GM06990 (cell line): Measurements from ENCODE around the gene NDUFB11.

Source experiments
- DNase-seq: peaks from one replicate; pipeline ENCODE4 v3.0.0-alpha.2; 2011; ENCODE audit not compliant: insufficient read length; ENCODE audit errors: extremely low read depth
- H3K27me3 ChIP-seq: replicated peaks from 2 replicates; pipeline ENCODE4 v1.6.0; 2011; ENCODE audit warnings: low read length; ENCODE audit not compliant: control insufficient read depth, insufficient read depth
- H3K36me3 ChIP-seq: 2 replicates; pipeline ENCODE4 v1.5.1; 2011; ENCODE audit warnings: low read length; ENCODE audit not compliant: control insufficient read depth, insufficient read depth
- H3K4me3 ChIP-seq: replicated peaks from 2 replicates; pipeline ENCODE4 v1.5.1; 2011; ENCODE audit warnings: low read depth, mild to moderate bottlenecking, control low read depth, low read length
- CTCF ChIP-seq: IDR thresholded peaks from 2 replicates; pipeline ENCODE4 v1.5.1; 2011; ENCODE audit warnings: low read length, control low read depth, mild to moderate bottlenecking, inconsistent platforms; ENCODE audit not compliant: insufficient read depth, poor library complexity, severe bottlenecking

Gene NDUFB11

GRCh38 chrX:47158781-47159180 is 14.3 kb upstream of the NDUFB11 start:
- no peak for TF ChIP-seq CTCF
- H3K36me3 ChIP-seq = peaks cover 6% of the 10 kb centered on the region
- no peaks in the 10 kb centered on the region for H3K27me3 ChIP-seq
- no peak overlapping the region for H3K4me3 ChIP-seq
- no peak for DNase-seq

GRCh38 chrX:47158131-47158530 is 13.6 kb upstream of the NDUFB11 start:
- H3K4me3 ChIP-seq = no peak overlapping the region
- no peak for TF ChIP-seq CTCF
- H3K27me3 ChIP-seq = no peaks in the 10 kb centered on the region
- DNase-seq = no peak
- H3K36me3 ChIP-seq = peaks cover 6% of the 10 kb centered on the region

- no peak for DNase-seq
- Histone ChIP-seq H3K27me3 (no peaks in the 10 kb centered on the region), H3K4me3 (no peak overlapping the region), H3K36me3 (peaks cover 6% of the 10 kb centered on the region)
- no peak for TF ChIP-seq CTCF
Measured at GRCh38 chrX:47156611-47157520, 12.4 kb upstream of the NDUFB11 start.

DNA sequence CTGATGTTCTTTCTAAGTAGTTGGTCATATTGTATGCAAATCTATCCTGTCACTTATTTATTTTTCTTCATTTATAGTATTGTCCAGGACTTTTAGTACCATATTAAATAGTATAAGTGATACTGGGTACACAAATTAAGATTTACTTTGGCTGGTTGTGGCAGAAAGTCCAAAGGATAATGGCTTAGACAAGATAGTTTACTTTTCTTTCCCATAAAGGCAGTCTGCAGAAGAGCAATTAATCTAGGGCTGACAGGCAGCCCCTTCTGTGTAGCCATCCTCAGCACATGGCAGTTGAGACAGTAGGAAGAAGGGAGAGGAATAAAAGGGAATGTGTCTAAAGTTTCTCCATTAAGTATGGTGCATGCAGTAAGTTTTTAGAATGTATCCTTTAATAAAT is 6.9 kb upstream of the NDUFB11 start:
- Histone ChIP-seq H3K36me3 (peaks cover under 1% of the 10 kb centered on the region; the same call in 1 of the 2 replicates), H3K27me3 (no peaks in the 10 kb centered on the region), H3K4me3 (no peak overlapping the region)
- no peak for TF ChIP-seq CTCF
- no peak for DNase-seq

- no peaks in the 10 kb centered on the region for H3K27me3 ChIP-seq
- H3K4me3 ChIP-seq = no peak overlapping the region
- H3K36me3 ChIP-seq = no peaks in the 10 kb centered on the region
- DNase-seq = no peak
- no peak for TF ChIP-seq CTCF
Measured at GRCh38 chrX:47148946-47149345, 4.4 kb upstream of the NDUFB11 start.
